ENCODE results near the gene XXYLT1.

DNA sequence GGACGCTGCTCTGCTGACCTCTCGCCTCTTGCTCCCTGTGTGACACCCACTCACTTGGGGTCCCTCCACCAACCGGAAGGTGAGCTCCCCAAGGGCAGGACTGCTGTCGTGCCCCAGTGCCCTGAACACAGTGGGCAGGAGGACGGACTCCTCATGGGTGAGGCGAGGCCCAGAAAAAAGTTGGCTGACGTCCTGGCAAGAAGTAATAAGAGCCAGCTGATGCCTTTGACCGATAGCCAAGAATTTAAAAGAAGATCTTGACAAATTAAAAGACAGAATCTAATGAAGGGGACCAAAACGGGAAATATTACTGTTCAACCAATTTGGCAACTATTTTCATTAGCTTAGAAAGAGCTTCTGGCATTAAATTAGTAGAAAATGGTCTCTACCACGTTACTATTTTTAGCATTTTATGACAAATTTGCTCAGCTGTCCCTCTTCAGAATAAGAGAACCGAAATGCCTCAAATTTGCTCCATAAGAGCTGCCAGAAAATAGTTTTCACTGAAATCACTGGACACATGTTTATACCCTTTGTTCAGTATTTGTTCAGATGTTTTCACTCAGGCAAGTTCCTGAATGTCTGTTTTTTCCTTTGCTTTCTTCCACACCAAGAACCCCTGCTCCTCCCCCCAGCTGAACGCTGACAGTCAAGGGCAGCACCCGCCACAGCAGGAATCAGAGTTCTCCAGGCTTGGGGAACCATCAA, 60.5 kb downstream of the XXYLT1 start:
- TF ChIP-seq CTCF (IDR thresholded peaks at IDR 0.05 in 8 of 11, conservative IDR thresholded peaks at IDR 0.05 in 3 of 11) = no peak
- TF ChIP-seq POLR2AphosphoS5 (IDR thresholded peaks at IDR 0.05) = peak in 2 of 3 donors; percentile 58 to 67

Data from spleen (tissue), 7 donors.